ENCODE results near the gene RTTN. TPM values are rescaled to one million over a fixed set of nuclear protein-coding genes. Genes with fewer than 3 reads are reported as not detected.

RTTN gene
- total and polyA plus RNA-seq, 2 of the 13 experiments (the other 11 are each of a cell fraction or from before 2014, with no cell fraction given): 5.4 to 18.7 TPM

GRCh38 chr18:70205421-70206397 lies at the start of gene RTTN (continued):
- TF ChIP-seq ZBTB4 (CRISPR knock-in tag; IDR thresholded peaks at IDR 0.05; ENCODE audit: borderline replicate concordance): peak; percentile 77; the same call in 1 of the 2 replicates
- peak; percentile 88; the same call in 1 of the 2 replicates for TF ChIP-seq MIER3 (CRISPR knock-in tag; IDR thresholded peaks at IDR 0.05; ENCODE audit: borderline replicate concordance)
- peak; percentile 94; the same call in 1 of the 2 replicates for TF ChIP-seq EHMT2 (IDR thresholded peaks at IDR 0.05; ENCODE audit: borderline replicate concordance, low read depth, low read length)
- peak; percentile 35 for TF ChIP-seq IKZF4 (CRISPR knock-in tag; IDR thresholded peaks at IDR 0.05; ENCODE audit: borderline replicate concordance, low read depth, not compliant biosample characterization)
- TF ChIP-seq ZNF639 (CRISPR knock-in tag; conservative IDR thresholded peaks at IDR 0.05): 0 out of 2 replicates have a peak, but pooled peaks have one; percentile 61
- TF ChIP-seq PRPF4 (IDR thresholded peaks at IDR 0.05; ENCODE audit: low read depth, low read length, poor library complexity, severe bottlenecking): no peak
- peak; percentile 22 for TF ChIP-seq HNRNPK (IDR thresholded peaks at IDR 0.05; ENCODE audit: low read depth, low read length, poor library complexity, severe bottlenecking)
- no peak for TF ChIP-seq SOX6 (IDR thresholded peaks at IDR 0.05)
- TF ChIP-seq SOX6 (CRISPR knock-in tag; IDR thresholded peaks at IDR 0.05): peak; percentile 80
- TF ChIP-seq ZNF263 (CRISPR knock-in tag; IDR thresholded peaks at IDR 0.05): 0 out of 2 replicates have a peak, but pooled peaks have one; percentile 14
- TF ChIP-seq ZNF746 (CRISPR knock-in tag; IDR thresholded peaks at IDR 0.05): peak; percentile 52
